GM23248 (cell line): ENCODE measurements around the gene GINS2. TPM values are rescaled to one million over a fixed set of nuclear protein-coding genes. Genes with fewer than 3 reads are reported as not detected.

Experiments used
- DNase-seq: peaks from one replicate; pipeline ENCODE4 v3.0.0-alpha.2; 2015
- H2AFZ ChIP-seq: fragments of 200-600 bp; sonication (generic); 2 replicates; pipeline ENCODE4 v1.6.1; 2016; ENCODE audit warnings: antibody characterized with exemption
- H3F3A ChIP-seq: fragments of 200-600 bp; sonication (generic); 2 replicates; pipeline ENCODE4 v1.6.1; 2016; ENCODE audit warnings: mild to moderate bottlenecking, antibody characterized with exemption, mixed run types; ENCODE audit not compliant: insufficient read depth
- H3K27ac ChIP-seq: fragments of 200-600 bp; sonication (generic); 2 replicates; pipeline ENCODE4 v1.5.1; 2016; ENCODE audit warnings: mild to moderate bottlenecking
- H3K27me3 ChIP-seq: fragments of 200-600 bp; sonication (generic); replicated peaks from 2 replicates; pipeline ENCODE4 v1.6.1; 2016; ENCODE audit warnings: mild to moderate bottlenecking; ENCODE audit not compliant: insufficient read depth
- H3K36me3 ChIP-seq: fragments of 200-600 bp; sonication (generic); 2 replicates; pipeline ENCODE4 v1.6.1; 2016; ENCODE audit warnings: low read depth, mild to moderate bottlenecking
- H3K4me1 ChIP-seq: fragments of 200-600 bp; sonication (generic); 2 replicates; pipeline ENCODE4 v1.6.1; 2016; ENCODE audit warnings: mild to moderate bottlenecking; ENCODE audit not compliant: insufficient read depth
- H3K4me2 ChIP-seq: fragments of 200-600 bp; sonication (generic); one replicate; pipeline ENCODE4 v1.6.1; 2016; ENCODE audit warnings: mild to moderate bottlenecking; ENCODE audit not compliant: unreplicated experiment
- H3K4me3 ChIP-seq: fragments of 200-600 bp; sonication (generic); 2 replicates; pipeline ENCODE4 v1.5.1; 2016; ENCODE audit warnings: mild to moderate bottlenecking
- H3K79me2 ChIP-seq: fragments of 200-600 bp; sonication (generic); 2 replicates; pipeline ENCODE4 v1.6.1; 2016; ENCODE audit warnings: mild to moderate bottlenecking; ENCODE audit not compliant: insufficient read depth
- H3K9ac ChIP-seq: fragments of 200-600 bp; sonication (generic); 2 replicates; pipeline ENCODE4 v1.6.1; 2016; ENCODE audit warnings: mild to moderate bottlenecking
- H3K9me2 ChIP-seq: fragments of 200-600 bp; sonication (generic); 2 replicates; pipeline ENCODE4 v1.6.1; 2016; ENCODE audit warnings: mixed run types, mild to moderate bottlenecking, moderate library complexity; ENCODE audit not compliant: insufficient read depth
- H3K9me3 ChIP-seq: fragments of 200-600 bp; sonication (generic); one replicate; pipeline ENCODE4 v1.6.1; 2017; ENCODE audit warnings: low read depth
- H4K20me1 ChIP-seq: fragments of 200-600 bp; sonication (generic); 2 replicates; pipeline ENCODE4 v1.6.0; 2016; ENCODE audit not compliant: insufficient read depth
- EZH2 ChIP-seq: fragments of 200-600 bp; sonication (generic); IDR thresholded peaks from 2 replicates; pipeline ENCODE4 v1.6.1; 2018; ENCODE audit warnings: antibody characterized with exemption, mild to moderate bottlenecking; ENCODE audit not compliant: insufficient read depth, poor library complexity, severe bottlenecking
- EZH2phosphoT487 ChIP-seq: fragments of 200-600 bp; sonication (generic); IDR thresholded peaks from 2 replicates; pipeline ENCODE4 v1.6.1; 2018; ENCODE audit warnings: antibody characterized with exemption, moderate library complexity, mild to moderate bottlenecking, low read depth; ENCODE audit not compliant: insufficient read depth
- WGBS, 2 experiments: methylation state at CpG; one replicate each; pipeline ENCODE4 v1.1.6; 2015 to 2017; ENCODE audit warnings: low lambda C conversion rate in 2 of 2, low coverage in 1 of 2; ENCODE audit errors: missing lambda C conversion rate in 2 of 2; 5-methylcytosine and 5-hydroxymethylcytosine counted together
- in situ Hi-C: fragments of 300-500 bp; cut with MboI; formaldehyde crosslinking; loops from 2 replicates; pipeline ENCODE4 v1.15.0; 2020
- polyA plus RNA-seq: library from polyadenylated mRNA; unstranded; fragments of >200 nt; fragmentation: Nextera tagmentation; extraction: Ambion mirVana; gene quantifications from 2 replicates; pipeline ENCODE4 v1.2.1, GENCODE V29; 2016
- total RNA-seq: library from RNA; depleted of rRNA; stranded (reverse); fragments of >200 nt; shearing (Covaris generic); gene quantifications from 2 replicates; pipeline ENCODE4 v1.2.3, GENCODE V29; 2014

GINS2 gene
- total and polyA plus RNA-seq, 2 experiments from 2014 or later = 8.9 to 9.9 TPM

GRCh38 chr16:85674828-85675227 is 13.9 kb downstream of the GINS2 start:
- H3K4me3 ChIP-seq = no peak overlapping the region

GRCh38 chr16:85674418-85674755 is 14.4 kb downstream of the GINS2 start:
- no peaks in the 10 kb centered on the region for H3K9me3 ChIP-seq
- H3K27ac ChIP-seq = no peak overlapping the region
- H3K9ac ChIP-seq = no peak overlapping the region
- H3K4me1 ChIP-seq = no peaks in the 10 kb centered on the region
- no peaks in the 10 kb centered on the region for H3K27me3 ChIP-seq
- DNase-seq = no peak
- peaks cover 34% of the 10 kb centered on the region for H3F3A ChIP-seq
- TF ChIP-seq EZH2 (no peak), EZH2phosphoT487 (no peak)
- WGBS, 2 experiments = 73 to 76% methylated on average over 4 of the region's 4 CpGs
- no peak overlapping the region for H3K4me2 ChIP-seq
- H2AFZ ChIP-seq = no peak overlapping the region
- in situ Hi-C loops = no loop called here
- H3K4me3 ChIP-seq = no peak overlapping the region
- H3K9me2 ChIP-seq = no peaks in the 10 kb centered on the region
- H3K36me3 ChIP-seq = peaks cover 59% of the 10 kb centered on the region
- H3K79me2 ChIP-seq = 0 out of 2 replicates have a peak, but pooled peaks cover 4% of the 10 kb centered on the region
- H4K20me1 ChIP-seq = no peaks in the 10 kb centered on the region

More at GRCh38 chr16:85674828-85675227, 13.9 kb downstream of the GINS2 start:
- 78 to 85% methylated on average over 6 of the region's 6 CpGs for whole genome bisulfite sequencing, 2 experiments
- Histone ChIP-seq H2AFZ (no peak overlapping the region), H3K36me3 (peaks cover 56% of the 10 kb centered on the region), H3K9me2 (no peaks in the 10 kb centered on the region), H4K20me1 (no peaks in the 10 kb centered on the region), H3K79me2 (0 out of 2 replicates have a peak, but pooled peaks cover 4% of the 10 kb centered on the region), H3K27me3 (no peaks in the 10 kb centered on the region), H3F3A (peaks cover 31% of the 10 kb centered on the region), H3K4me1 (no peaks in the 10 kb centered on the region), H3K4me2 (no peak overlapping the region), H3K27ac (no peak overlapping the region), H3K9me3 (no peaks in the 10 kb centered on the region), H3K9ac (no peak overlapping the region)
- DNase-seq = no peak
- TF ChIP-seq EZH2 (no peak), EZH2phosphoT487 (no peak)
- in situ Hi-C loops = no loop called here

- no peaks in the 10 kb centered on the region for H3K9me2 ChIP-seq
- whole genome bisulfite sequencing, 2 experiments = 62 to 70% methylated on average over 19 of the region's 19 CpGs
- no peak overlapping the region for H3K4me3 ChIP-seq
- H3F3A ChIP-seq = peaks cover 40% of the 10 kb centered on the region
- H2AFZ ChIP-seq = no peak overlapping the region
- no peak overlapping the region for H3K27ac ChIP-seq
- peaks cover 59% of the 10 kb centered on the region for H3K36me3 ChIP-seq
- H3K4me2 ChIP-seq = no peak overlapping the region
- no peaks in the 10 kb centered on the region for H3K9me3 ChIP-seq
- no peak overlapping the region for H3K9ac ChIP-seq
- DNase-seq = peak; percentile 55
- H3K79me2 ChIP-seq = 0 out of 2 replicates have a peak, but pooled peaks cover 4% of the 10 kb centered on the region
- TF ChIP-seq EZH2phosphoT487 = no peak
- no peak for TF ChIP-seq EZH2
- H3K27me3 ChIP-seq = no peaks in the 10 kb centered on the region
- no peaks in the 10 kb centered on the region for H3K4me1 ChIP-seq
- H4K20me1 ChIP-seq = no peaks in the 10 kb centered on the region
- in situ Hi-C loops = no loop called here
Observed at GRCh38 chr16:85673529-85674417, 15.0 kb downstream of the GINS2 start.

- H3K9me3 ChIP-seq = no peaks in the 10 kb centered on the region
- H3K27me3 ChIP-seq = no peaks in the 10 kb centered on the region
- H3K79me2 ChIP-seq = 0 out of 2 replicates have a peak, but pooled peaks cover 4% of the 10 kb centered on the region
- no peak for TF ChIP-seq EZH2
- no peak for TF ChIP-seq EZH2phosphoT487
- no peak overlapping the region for H3K27ac ChIP-seq
- no peak overlapping the region for H2AFZ ChIP-seq
- WGBS, 2 experiments = 97% methylated on average over 14 of the region's 14 CpGs
- DNase-seq = no peak
- H3K4me3 ChIP-seq = no peak overlapping the region
- no peaks in the 10 kb centered on the region for H3K9me2 ChIP-seq
- H4K20me1 ChIP-seq = no peaks in the 10 kb centered on the region
- no peak overlapping the region for H3K4me2 ChIP-seq
- no peak overlapping the region for H3K9ac ChIP-seq
- no peaks in the 10 kb centered on the region for H3K4me1 ChIP-seq
- in situ Hi-C loops = no loop called here
- H3K36me3 ChIP-seq = peaks cover 65% of the 10 kb centered on the region
- peaks cover 37% of the 10 kb centered on the region for H3F3A ChIP-seq
Observed at GRCh38 chr16:85670840-85671239, 17.9 kb downstream of the GINS2 start.
